Upper lobe of right lung (tissue), 1 donor: ENCODE measurements around the gene GPR153. TPM values are rescaled to one million over a fixed set of nuclear protein-coding genes. Genes with fewer than 3 reads are reported as not detected.

Source experiments
- ATAC-seq: fragments of 200-7000 bp; cut with Tn5 transposase; one replicate; pipeline ENCODE4 v1.9.1; 2020; ENCODE audit warnings: mild to moderate bottlenecking, moderate library complexity
- DNase-seq: peaks from one replicate; pipeline ENCODE4 v3.0.0-alpha.2; 2020
- H3K27ac ChIP-seq: fragments of 200-600 bp; one replicate; pipeline ENCODE4 v1.8.0; 2022
- H3K27me3 ChIP-seq: fragments of 200-600 bp; one replicate; pipeline ENCODE4 v1.8.0; 2022; ENCODE audit warnings: mild to moderate bottlenecking
- H3K36me3 ChIP-seq: fragments of 200-600 bp; one replicate; pipeline ENCODE4 v1.8.0; 2022
- H3K4me1 ChIP-seq: fragments of 200-600 bp; one replicate; pipeline ENCODE4 v1.8.0; 2022
- H3K4me3 ChIP-seq: fragments of 200-600 bp; one replicate; pipeline ENCODE4 v1.8.0; 2022; ENCODE audit warnings: mild to moderate bottlenecking
- H3K9me3 ChIP-seq: fragments of 200-600 bp; one replicate; pipeline ENCODE4 v1.8.0; 2022
- CTCF ChIP-seq: fragments of 200-600 bp; IDR thresholded peaks from one replicate; pipeline ENCODE4 v1.8.0; 2022; ENCODE audit warnings: antibody characterized with exemption
- intact Hi-C: fragments of 100-400 bp; cut with DNase I; formaldehyde crosslinking; loops from one replicate; pipeline ENCODE4 v1.11.0; 2022
- total RNA-seq: library from RNA; stranded (reverse); fragmentation: NEBNext Ultra II Directional; extraction: Animal tissue kit (Norgen Biotek cat#: 25700); gene quantifications from one replicate; pipeline ENCODE4 v1.2.1, GENCODE V29; 2021
- donor health status: DM: no; HTN: yes; CAD: no; lungs with severe emphysema.

GPR153 gene
- total RNA-seq, 1 donor from 2014 or later = 16.9 TPM

- intact Hi-C loops = loop anchor here (10.0 kb wide), 2 partner anchors 95 to 155 kb away; no protein-coding TSS in a partner anchor
- H3K36me3 ChIP-seq = no peaks in the 10 kb centered on the region
- DNase-seq (no peak), ATAC-seq (no peak)
- H3K9me3 ChIP-seq = no peaks in the 10 kb centered on the region
- H3K27me3 ChIP-seq = peaks cover 45% of the 10 kb centered on the region
- H3K4me3 ChIP-seq = no peak overlapping the region
- TF ChIP-seq CTCF = no peak
- H3K4me1 ChIP-seq = peaks cover 19% of the 10 kb centered on the region
- no peak overlapping the region for H3K27ac ChIP-seq
These were observed 10.9 kb downstream of the GPR153 start for GRCh38 chr1:6249739-6250689.

GRCh38 chr1:6248932-6249738 lies 11.8 kb downstream of the GPR153 start:
- no peak overlapping the region for H3K4me3 ChIP-seq
- H3K27me3 ChIP-seq = peaks cover 51% of the 10 kb centered on the region
- TF ChIP-seq CTCF = no peak
- no peak overlapping the region for H3K27ac ChIP-seq
- ATAC-seq (peak; percentile 23), DNase-seq (no peak)
- H3K9me3 ChIP-seq = no peaks in the 10 kb centered on the region
- no peaks in the 10 kb centered on the region for H3K36me3 ChIP-seq
- intact Hi-C loops = loop anchor here (10.0 kb wide), 2 partner anchors 96 to 156 kb away; no protein-coding TSS in a partner anchor
- H3K4me1 ChIP-seq = peaks cover 19% of the 10 kb centered on the region

- Histone ChIP-seq H3K9me3 (no peaks in the 10 kb centered on the region), H3K27me3 (peaks cover 60% of the 10 kb centered on the region), H3K27ac (no peak overlapping the region), H3K36me3 (no peaks in the 10 kb centered on the region), H3K4me3 (no peak overlapping the region), H3K4me1 (peaks cover 19% of the 10 kb centered on the region)
- DNase-seq (no peak), ATAC-seq (no peak)
- no peak for TF ChIP-seq CTCF
- intact Hi-C loops = loop anchor here (10.0 kb wide), 2 partner anchors 97 to 157 kb away; no protein-coding TSS in a partner anchor
These were observed 12.6 kb downstream of the GPR153 start for GRCh38 chr1:6248161-6248776.

GRCh38 chr1:6247651-6248050 lies 13.2 kb downstream of the GPR153 start:
- no peak overlapping the region for H3K4me3 ChIP-seq
- no peaks in the 10 kb centered on the region for H3K9me3 ChIP-seq
- H3K27ac ChIP-seq = no peak overlapping the region
- ATAC-seq (no peak), DNase-seq (no peak)
- peaks cover 19% of the 10 kb centered on the region for H3K4me1 ChIP-seq
- intact Hi-C loops = loop anchor here (10.0 kb wide), 2 partner anchors 97 to 157 kb away; no protein-coding TSS in a partner anchor
- H3K36me3 ChIP-seq = no peaks in the 10 kb centered on the region
- H3K27me3 ChIP-seq = peaks cover 66% of the 10 kb centered on the region
- TF ChIP-seq CTCF = no peak
